Measurements from ENCODE around the gene TTPAL.

Gene TTPAL

DNA sequence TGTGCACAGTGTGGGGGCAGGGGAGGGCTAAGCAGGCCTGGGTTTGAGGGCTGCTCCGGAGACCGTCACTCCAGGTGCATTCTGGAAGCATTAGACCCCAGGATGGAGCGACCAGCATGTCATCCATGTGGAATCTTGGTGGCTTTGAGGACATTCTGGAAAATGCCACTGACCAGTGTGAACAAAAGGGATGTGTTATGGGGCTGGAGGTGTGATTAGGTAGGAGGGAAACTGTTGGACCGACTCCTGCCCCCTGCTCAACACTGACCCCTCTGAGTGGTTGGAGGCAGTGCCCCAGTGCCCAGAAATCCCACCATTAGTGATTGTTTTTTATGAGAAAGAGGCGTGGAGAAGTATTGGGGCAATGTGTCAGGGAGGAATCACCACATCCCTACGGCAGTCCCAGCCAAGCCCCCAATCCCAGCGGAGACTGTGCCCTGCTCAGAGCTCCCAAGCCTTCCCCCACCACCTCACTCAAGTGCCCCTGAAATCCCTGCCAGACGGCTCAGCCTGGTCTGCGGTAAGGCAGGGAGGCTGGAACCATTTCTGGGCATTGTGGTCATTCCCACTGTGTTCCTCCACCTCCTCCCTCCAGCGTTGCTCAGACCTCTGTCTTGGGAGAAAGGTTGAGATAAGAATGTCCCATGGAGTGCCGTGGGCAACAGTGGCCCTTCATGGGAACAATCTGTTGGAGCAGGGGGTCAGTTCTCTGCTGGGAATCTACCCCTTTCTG lies 44.0 kb upstream of the TTPAL start:
- no peak overlapping the region for H3K9ac ChIP-seq (ENCODE audit: low read depth, low read length)
- H3K9me3 ChIP-seq (ENCODE audit: control insufficient read depth, insufficient read depth, low read length), result no peaks in the 10 kb centered on the region
- no peak overlapping the region for H3K4me3 ChIP-seq (ENCODE audit: low read depth, low read length)
- H3K27me3 ChIP-seq (ENCODE audit: control insufficient read depth, insufficient read depth, low read length), result no peaks in the 10 kb centered on the region; the same call in 1 of the 2 replicates
- no peaks in the 10 kb centered on the region for H3K4me1 ChIP-seq (ENCODE audit: control insufficient read depth, insufficient read depth, low read length)
- no peaks in the 10 kb centered on the region for H3K36me3 ChIP-seq (ENCODE audit: control insufficient read depth, insufficient read depth, low read length)
- no peak overlapping the region for H3K27ac ChIP-seq (ENCODE audit: low read depth, low read length)

DNA sequence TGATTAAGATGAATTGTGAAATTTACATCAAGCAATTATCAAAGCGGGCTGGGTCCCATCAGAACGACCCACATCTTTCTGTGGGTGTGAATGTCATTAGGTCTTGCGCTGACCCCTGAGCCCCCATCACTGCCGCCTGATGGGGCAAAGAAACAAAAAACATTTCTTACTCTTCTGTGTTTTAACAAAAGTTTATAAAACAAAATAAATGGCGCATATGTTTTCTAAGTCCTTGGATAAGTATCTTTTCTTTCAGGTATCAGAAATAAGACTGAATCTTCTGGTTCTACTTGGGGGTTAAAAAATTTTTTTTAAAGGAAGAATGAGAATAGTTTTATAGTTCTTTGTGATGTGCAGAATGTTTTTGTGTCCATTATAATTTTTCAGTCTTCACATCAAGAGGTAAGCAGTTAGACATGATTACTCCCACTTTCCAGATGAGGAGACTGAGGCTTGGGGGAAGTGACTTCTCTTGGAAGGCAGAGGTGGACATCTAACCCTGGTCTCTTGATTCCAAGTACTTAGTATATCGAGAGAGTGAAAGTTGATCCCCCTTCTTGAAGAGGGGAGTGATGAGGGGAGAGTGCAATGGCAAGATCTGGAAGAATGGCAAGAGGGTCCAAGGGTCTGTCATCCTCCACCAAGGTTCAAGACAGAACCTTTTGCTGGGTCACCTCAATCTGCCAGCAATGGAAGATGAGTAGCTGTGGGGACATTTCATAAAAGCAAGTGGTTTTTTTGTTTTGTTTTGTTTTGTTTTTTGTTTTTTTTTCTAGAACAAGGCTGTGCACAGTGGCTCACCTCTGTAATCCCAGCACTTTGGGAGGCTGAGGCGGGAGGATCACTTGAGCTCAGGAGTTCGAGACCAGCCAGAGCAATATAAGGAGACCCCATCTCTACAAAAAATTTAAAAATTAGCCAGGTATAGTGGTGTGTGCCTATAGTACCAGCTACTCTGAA lies 42.8 kb upstream of the TTPAL start:
- no peaks in the 10 kb centered on the region for H3K9me3 ChIP-seq (ENCODE audit: control insufficient read depth, insufficient read depth, low read length)
- H3K4me1 ChIP-seq (ENCODE audit: control insufficient read depth, insufficient read depth, low read length), result no peaks in the 10 kb centered on the region

GRCh38 chr20:44433751-44434538 lies 41.7 kb upstream of the TTPAL start:
- H3K27ac ChIP-seq (ENCODE audit: low read depth, low read length), result no peak overlapping the region
- no peak overlapping the region for H3K9ac ChIP-seq (ENCODE audit: low read depth, low read length)
- H3K36me3 ChIP-seq (ENCODE audit: control insufficient read depth, insufficient read depth, low read length), result no peaks in the 10 kb centered on the region
- H3K9me3 ChIP-seq (ENCODE audit: control insufficient read depth, insufficient read depth, low read length), result no peaks in the 10 kb centered on the region
- H3K27me3 ChIP-seq (ENCODE audit: control insufficient read depth, insufficient read depth, low read length), result no peaks in the 10 kb centered on the region; the same call in 1 of the 2 replicates
- H3K4me1 ChIP-seq (ENCODE audit: control insufficient read depth, insufficient read depth, low read length), result no peaks in the 10 kb centered on the region
- H3K4me3 ChIP-seq (ENCODE audit: low read depth, low read length), result no peak overlapping the region

More for the DNA sequence above, 42.8 kb upstream of the TTPAL start:
- Histone ChIP-seq H3K36me3 (ENCODE audit: control insufficient read depth, insufficient read depth, low read length) (no peaks in the 10 kb centered on the region), H3K4me3 (ENCODE audit: low read depth, low read length) (no peak overlapping the region), H3K27me3 (ENCODE audit: control insufficient read depth, insufficient read depth, low read length) (no peaks in the 10 kb centered on the region; the same call in 1 of the 2 replicates), H3K27ac (ENCODE audit: low read depth, low read length) (no peak overlapping the region), H3K9ac (ENCODE audit: low read depth, low read length) (no peak overlapping the region)

DNA sequence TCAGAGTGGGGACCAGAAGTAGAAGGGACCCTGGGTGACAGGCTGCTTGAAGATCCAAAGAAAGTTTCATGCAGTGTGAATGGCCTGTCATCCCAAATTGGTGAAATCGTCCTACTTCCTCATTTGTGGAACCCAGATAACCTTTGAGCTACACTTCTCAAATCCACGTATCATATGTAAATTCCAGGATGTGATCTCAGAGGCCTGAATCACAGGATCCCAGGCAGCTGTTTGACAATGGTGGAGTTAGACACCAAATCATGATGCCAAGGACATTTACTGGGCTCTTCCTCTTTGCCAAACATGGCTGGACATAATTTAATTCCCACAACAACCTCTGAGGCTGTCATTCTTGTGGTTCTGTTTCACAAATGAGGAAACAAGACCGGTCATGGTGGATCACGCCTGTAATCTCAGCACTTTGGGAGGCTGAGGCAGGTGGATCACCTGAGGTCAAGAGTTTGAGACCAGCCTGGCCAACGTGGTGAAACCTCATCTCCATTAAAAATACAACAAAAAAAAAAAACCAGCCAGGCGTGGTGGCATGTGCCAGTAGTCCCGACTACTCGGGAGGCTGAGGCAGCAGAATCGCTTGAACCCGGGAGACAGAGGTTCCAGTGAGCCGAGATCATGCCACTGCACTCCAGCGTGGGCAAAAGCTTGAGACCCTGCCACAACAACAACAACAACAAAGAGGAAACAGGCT lies 39.9 kb upstream of the TTPAL start:
- Histone ChIP-seq H3K4me3 (ENCODE audit: low read depth, low read length) (no peak overlapping the region), H3K9ac (ENCODE audit: low read depth, low read length) (no peak overlapping the region), H3K4me1 (ENCODE audit: control insufficient read depth, insufficient read depth, low read length) (no peaks in the 10 kb centered on the region), H3K9me3 (ENCODE audit: control insufficient read depth, insufficient read depth, low read length) (no peaks in the 10 kb centered on the region), H3K27me3 (ENCODE audit: control insufficient read depth, insufficient read depth, low read length) (no peaks in the 10 kb centered on the region; the same call in 1 of the 2 replicates), H3K36me3 (ENCODE audit: control insufficient read depth, insufficient read depth, low read length) (no peaks in the 10 kb centered on the region), H3K27ac (ENCODE audit: low read depth, low read length) (no peak overlapping the region)

- Histone ChIP-seq H3K9ac (ENCODE audit: low read depth, low read length) (no peak overlapping the region), H3K4me3 (ENCODE audit: low read depth, low read length) (no peak overlapping the region), H3K36me3 (ENCODE audit: control insufficient read depth, insufficient read depth, low read length) (no peaks in the 10 kb centered on the region), H3K4me1 (ENCODE audit: control insufficient read depth, insufficient read depth, low read length) (no peaks in the 10 kb centered on the region), H3K27me3 (ENCODE audit: control insufficient read depth, insufficient read depth, low read length) (no peaks in the 10 kb centered on the region; the same call in 1 of the 2 replicates), H3K9me3 (ENCODE audit: control insufficient read depth, insufficient read depth, low read length) (no peaks in the 10 kb centered on the region), H3K27ac (ENCODE audit: low read depth, low read length) (no peak overlapping the region)
Observed at GRCh38 chr20:44436393-44436792, 39.3 kb upstream of the TTPAL start.

DNA sequence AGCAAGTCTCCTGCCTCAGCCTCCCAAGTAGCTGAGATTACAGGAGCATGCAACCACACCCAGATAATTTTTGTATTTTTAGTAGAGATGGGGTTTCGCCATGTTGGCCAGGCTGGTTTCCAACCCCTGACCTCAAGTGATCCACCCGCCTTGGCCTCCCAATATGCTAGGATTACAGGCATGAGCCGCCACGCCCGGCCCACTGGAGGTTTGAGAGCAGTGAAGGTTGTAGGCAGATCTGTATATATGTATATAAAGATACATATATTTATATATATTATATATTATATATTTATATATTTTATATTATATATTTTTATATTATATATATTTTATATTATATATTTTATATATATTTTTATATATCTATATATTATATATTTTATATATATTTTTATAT lies 38.2 kb upstream of the TTPAL start:
- H3K27me3 ChIP-seq (ENCODE audit: control insufficient read depth, insufficient read depth, low read length), result no peaks in the 10 kb centered on the region; the same call in 1 of the 2 replicates
- H3K36me3 ChIP-seq (ENCODE audit: control insufficient read depth, insufficient read depth, low read length), result no peaks in the 10 kb centered on the region
- H3K27ac ChIP-seq (ENCODE audit: low read depth, low read length), result no peak overlapping the region
- H3K4me3 ChIP-seq (ENCODE audit: low read depth, low read length), result no peak overlapping the region
- H3K9ac ChIP-seq (ENCODE audit: low read depth, low read length), result no peak overlapping the region
- H3K9me3 ChIP-seq (ENCODE audit: control insufficient read depth, insufficient read depth, low read length), result no peaks in the 10 kb centered on the region
- H3K4me1 ChIP-seq (ENCODE audit: control insufficient read depth, insufficient read depth, low read length), result no peaks in the 10 kb centered on the region

- H3K27ac ChIP-seq (ENCODE audit: low read depth, low read length), result no peak overlapping the region
Observed at GRCh38 chr20:44438782-44439181, 36.9 kb upstream of the TTPAL start.

DNA sequence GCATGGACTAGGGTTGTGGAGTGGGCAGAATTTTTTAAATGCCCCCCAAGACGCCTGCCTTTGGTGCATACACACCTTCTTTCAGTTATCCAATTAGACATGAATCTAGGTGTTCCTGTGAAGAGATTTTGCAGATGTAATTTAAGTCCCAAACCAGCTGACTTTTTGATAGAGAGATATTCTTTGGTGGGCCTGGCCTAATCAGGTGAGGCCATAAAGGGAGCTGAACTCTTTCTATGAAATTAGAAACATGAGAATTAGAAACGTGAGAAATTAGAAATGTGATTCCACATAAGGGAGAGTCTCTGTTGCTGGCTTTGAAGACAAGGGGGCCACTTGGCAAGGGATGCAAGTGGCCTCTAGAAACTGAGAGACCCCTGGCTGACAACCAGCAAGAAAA lies 36.4 kb upstream of the TTPAL start:
- Histone ChIP-seq H3K27me3 (ENCODE audit: control insufficient read depth, insufficient read depth, low read length) (no peaks in the 10 kb centered on the region), H3K9me3 (ENCODE audit: control insufficient read depth, insufficient read depth, low read length) (no peaks in the 10 kb centered on the region), H3K4me3 (ENCODE audit: low read depth, low read length) (no peak overlapping the region), H3K4me1 (ENCODE audit: control insufficient read depth, insufficient read depth, low read length) (no peaks in the 10 kb centered on the region), H3K9ac (ENCODE audit: low read depth, low read length) (no peak overlapping the region), H3K36me3 (ENCODE audit: control insufficient read depth, insufficient read depth, low read length) (no peaks in the 10 kb centered on the region), H3K27ac (ENCODE audit: low read depth, low read length) (no peak overlapping the region)

More at GRCh38 chr20:44438782-44439181, 36.9 kb upstream of the TTPAL start:
- H3K27me3 ChIP-seq (ENCODE audit: control insufficient read depth, insufficient read depth, low read length), result no peaks in the 10 kb centered on the region; the same call in 1 of the 2 replicates
- H3K9me3 ChIP-seq (ENCODE audit: control insufficient read depth, insufficient read depth, low read length), result no peaks in the 10 kb centered on the region
- no peaks in the 10 kb centered on the region for H3K36me3 ChIP-seq (ENCODE audit: control insufficient read depth, insufficient read depth, low read length)
- no peaks in the 10 kb centered on the region for H3K4me1 ChIP-seq (ENCODE audit: control insufficient read depth, insufficient read depth, low read length)
- no peak overlapping the region for H3K9ac ChIP-seq (ENCODE audit: low read depth, low read length)
- H3K4me3 ChIP-seq (ENCODE audit: low read depth, low read length), result no peak overlapping the region

- H3K9ac ChIP-seq (ENCODE audit: low read depth, low read length), result no peak overlapping the region
- no peaks in the 10 kb centered on the region for H3K27me3 ChIP-seq (ENCODE audit: control insufficient read depth, insufficient read depth, low read length)
- no peaks in the 10 kb centered on the region for H3K9me3 ChIP-seq (ENCODE audit: control insufficient read depth, insufficient read depth, low read length)
- H3K4me3 ChIP-seq (ENCODE audit: low read depth, low read length), result no peak overlapping the region
- H3K4me1 ChIP-seq (ENCODE audit: control insufficient read depth, insufficient read depth, low read length), result no peaks in the 10 kb centered on the region
- H3K27ac ChIP-seq (ENCODE audit: low read depth, low read length), result no peak overlapping the region
- H3K36me3 ChIP-seq (ENCODE audit: control insufficient read depth, insufficient read depth, low read length), result no peaks in the 10 kb centered on the region
Observed at GRCh38 chr20:44442298-44443070, 33.2 kb upstream of the TTPAL start.
